ENCODE data around the gene TMEM179. TPM values are rescaled to one million over a fixed set of nuclear protein-coding genes. Genes with fewer than 3 reads are reported as not detected.

TMEM179 gene
- total RNA-seq, 4 donors from 2014 or later, result not detected

DNA sequence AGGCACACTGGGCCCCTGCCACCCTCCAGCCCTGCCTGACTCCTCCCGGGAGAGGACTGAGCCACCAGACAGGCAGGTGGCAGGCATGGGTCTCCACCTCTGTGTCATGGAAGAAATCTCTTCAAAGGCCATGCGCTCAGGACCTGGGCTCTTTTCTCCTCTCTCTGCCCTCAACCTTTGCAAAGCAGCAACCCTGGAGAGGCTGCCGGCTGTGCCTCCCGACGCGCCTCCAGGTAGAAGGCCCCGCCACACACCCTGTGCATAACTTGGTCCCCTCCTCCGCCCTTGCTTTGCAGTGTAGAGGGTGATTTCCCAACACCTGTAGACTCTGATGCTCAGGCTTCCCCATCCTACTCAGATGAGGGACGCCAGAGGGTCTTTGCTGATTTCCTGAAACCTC lies 28.2 kb upstream of the TMEM179 start:
- TF ChIP-seq, protein P1, sequence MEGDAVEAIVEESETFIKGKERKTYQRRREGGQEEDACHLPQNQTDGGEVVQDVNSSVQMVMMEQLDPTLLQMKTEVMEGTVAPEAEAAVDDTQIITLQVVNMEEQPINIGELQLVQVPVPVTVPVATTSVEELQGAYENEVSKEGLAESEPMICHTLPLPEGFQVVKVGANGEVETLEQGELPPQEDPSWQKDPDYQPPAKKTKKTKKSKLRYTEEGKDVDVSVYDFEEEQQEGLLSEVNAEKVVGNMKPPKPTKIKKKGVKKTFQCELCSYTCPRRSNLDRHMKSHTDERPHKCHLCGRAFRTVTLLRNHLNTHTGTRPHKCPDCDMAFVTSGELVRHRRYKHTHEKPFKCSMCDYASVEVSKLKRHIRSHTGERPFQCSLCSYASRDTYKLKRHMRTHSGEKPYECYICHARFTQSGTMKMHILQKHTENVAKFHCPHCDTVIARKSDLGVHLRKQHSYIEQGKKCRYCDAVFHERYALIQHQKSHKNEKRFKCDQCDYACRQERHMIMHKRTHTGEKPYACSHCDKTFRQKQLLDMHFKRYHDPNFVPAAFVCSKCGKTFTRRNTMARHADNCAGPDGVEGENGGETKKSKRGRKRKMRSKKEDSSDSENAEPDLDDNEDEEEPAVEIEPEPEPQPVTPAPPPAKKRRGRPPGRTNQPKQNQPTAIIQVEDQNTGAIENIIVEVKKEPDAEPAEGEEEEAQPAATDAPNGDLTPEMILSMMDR (IDR thresholded peaks at IDR 0.05 in 4 of 5, conservative IDR thresholded peaks at IDR 0.05 in 1 of 5), result no peak
- no peak for TF ChIP-seq POLR2A (IDR thresholded peaks at IDR 0.05)
- H3K27ac ChIP-seq, result no peak overlapping the region
- ATAC-seq (no peak), DNase-seq (no peak)
- no peak overlapping the region for H3K4me3 ChIP-seq
- H3K9me3 ChIP-seq, result no peaks in the 10 kb centered on the region
- H3K36me3 ChIP-seq, result no peaks in the 10 kb centered on the region
- intact Hi-C loops (cut with DNase I; ENCODE audit: low total_unique reads), result no loop called here
- peaks cover 0 to 10% (median 3%) of the 10 kb centered on the region in 3 donors for H3K27me3 ChIP-seq
- H3K4me1 ChIP-seq, result no peaks in the 10 kb centered on the region
- in situ Hi-C loops (cut with MboI; ENCODE audit: low sequenced_read_pairs in 4 of 4), result loop anchor here in 1 of 4 donors (25.0 kb wide), 1 partner anchor 495 kb away; the partner anchor contains the start of gene KIF26A

DNA sequence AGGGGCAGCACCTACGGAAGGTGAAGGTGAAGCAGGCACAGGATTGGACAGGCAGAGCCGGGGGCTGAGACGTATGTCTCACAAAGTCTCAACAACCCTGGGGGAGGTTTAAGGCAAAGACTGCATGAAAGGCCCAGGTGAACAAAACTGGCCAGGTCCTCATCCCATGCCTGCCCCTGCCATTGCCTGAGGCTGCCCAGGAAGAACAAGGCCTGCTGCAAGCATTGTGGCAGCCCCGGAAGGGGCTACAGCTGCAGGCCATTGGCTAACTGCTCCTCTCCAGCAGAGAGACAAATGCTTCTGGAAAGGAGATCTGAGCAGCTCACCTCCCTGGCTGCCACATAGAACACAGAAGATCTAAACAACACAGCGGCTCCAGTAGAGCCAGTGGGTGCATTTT lies 20.4 kb upstream of the TMEM179 start:
- Histone ChIP-seq H3K4me1 (no peaks in the 10 kb centered on the region), H3K27me3 (peaks cover 0 to 12% (median 7%) of the 10 kb centered on the region in 3 donors), H3K9me3 (no peaks in the 10 kb centered on the region), H3K4me3 (no peak overlapping the region), H3K36me3 (no peaks in the 10 kb centered on the region), H3K27ac (no peak overlapping the region)
- in situ Hi-C loops (cut with MboI; ENCODE audit: low sequenced_read_pairs in 4 of 4), result loop anchor here in 1 of 4 donors (25.0 kb wide), 1 partner anchor 488 kb away; the partner anchor contains the start of gene KIF26A
- intact Hi-C loops (cut with DNase I; ENCODE audit: low total_unique reads), result no loop called here
- ATAC-seq (no peak), DNase-seq (no peak)
- TF ChIP-seq, protein P1 (IDR thresholded peaks at IDR 0.05 in 4 of 5, conservative IDR thresholded peaks at IDR 0.05 in 1 of 5), result no peak
- TF ChIP-seq POLR2A (IDR thresholded peaks at IDR 0.05), result no peak

DNA sequence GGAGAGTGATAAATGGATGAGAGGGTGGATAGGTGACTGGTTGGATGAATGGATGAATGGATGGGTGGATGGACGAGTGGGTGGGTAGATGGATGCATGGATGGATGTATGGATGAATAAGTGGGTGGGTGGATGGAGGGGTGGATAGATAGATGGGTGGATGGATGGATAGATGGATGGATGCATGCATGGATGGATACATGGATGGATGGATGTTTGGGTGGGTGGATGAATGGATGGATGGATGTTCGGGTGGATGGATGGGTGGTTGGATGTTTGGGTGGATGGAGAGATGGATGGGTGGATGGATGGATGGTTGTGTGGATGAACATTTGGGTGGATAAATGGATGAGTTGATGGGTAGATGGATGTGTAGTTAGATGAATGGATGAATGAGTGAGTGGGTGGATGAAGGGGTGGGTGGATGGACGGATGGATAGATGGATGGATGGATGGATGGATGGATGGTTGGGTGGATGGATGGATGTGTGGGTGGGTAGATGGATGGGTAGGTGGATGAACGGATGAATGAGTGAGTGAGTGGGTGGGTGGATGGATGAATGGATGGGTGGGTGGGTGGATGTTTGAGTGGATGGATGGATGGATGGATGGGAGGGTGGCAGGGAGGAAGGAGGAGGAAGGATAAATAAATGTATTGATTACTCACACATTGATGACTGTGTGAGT lies 9.7 kb upstream of the TMEM179 start:
- Histone ChIP-seq H3K4me3 (no peak overlapping the region), H3K27me3 (peaks cover 2 to 15% (median 13%) of the 10 kb centered on the region in 3 donors), H3K27ac (no peak overlapping the region), H3K4me1 (no peaks in the 10 kb centered on the region), H3K9me3 (no peaks in the 10 kb centered on the region), H3K36me3 (no peaks in the 10 kb centered on the region)
- ATAC-seq (no peak), DNase-seq (no peak)
- in situ Hi-C loops (cut with MboI; ENCODE audit: low sequenced_read_pairs in 4 of 4) (no loop called here), intact Hi-C loops (cut with DNase I; ENCODE audit: low total_unique reads) (no loop called here)
- TF ChIP-seq POLR2A (IDR thresholded peaks at IDR 0.05), result no peak
- TF ChIP-seq, protein P1 (IDR thresholded peaks at IDR 0.05 in 4 of 5, conservative IDR thresholded peaks at IDR 0.05 in 1 of 5), result no peak

GRCh38 chr14:104611881-104612280 lies 7.3 kb upstream of the TMEM179 start:
- Histone ChIP-seq H3K36me3 (no peaks in the 10 kb centered on the region), H3K27me3 (peaks cover 0 to 16% (median 5%) of the 10 kb centered on the region in 3 donors), H3K9me3 (no peaks in the 10 kb centered on the region), H3K4me3 (no peak overlapping the region), H3K4me1 (no peaks in the 10 kb centered on the region), H3K27ac (no peak overlapping the region)
- ATAC-seq (no peak), DNase-seq (no peak)
- intact Hi-C loops (cut with DNase I; ENCODE audit: low total_unique reads) (no loop called here), in situ Hi-C loops (cut with MboI; ENCODE audit: low sequenced_read_pairs in 4 of 4) (no loop called here)
- TF ChIP-seq POLR2A (IDR thresholded peaks at IDR 0.05), result no peak

- DNase-seq (no peak), ATAC-seq (no peak)
- Histone ChIP-seq H3K36me3 (no peaks in the 10 kb centered on the region), H3K4me3 (no peak overlapping the region), H3K9me3 (no peaks in the 10 kb centered on the region), H3K27me3 (peaks cover 0 to 21% (median 2%) of the 10 kb centered on the region in 3 donors), H3K27ac (no peak overlapping the region), H3K4me1 (no peaks in the 10 kb centered on the region)
- in situ Hi-C loops (cut with MboI; ENCODE audit: low sequenced_read_pairs in 4 of 4), result no loop called here
- intact Hi-C loops (cut with DNase I; ENCODE audit: low total_unique reads), result no loop called here
- TF ChIP-seq, protein P1 (IDR thresholded peaks at IDR 0.05 in 4 of 5, conservative IDR thresholded peaks at IDR 0.05 in 1 of 5), result no peak
- TF ChIP-seq POLR2A (IDR thresholded peaks at IDR 0.05), result no peak
These were observed 6.3 kb upstream of the TMEM179 start for GRCh38 chr14:104610749-104611310.
